SHP77 treated with DMSO at 0.1 percent for 48 hours (cell line): ENCODE results near the gene HPS1.
"Not testable (repeated sequence)": the region's sequence is repeated elsewhere in the genome, so short reads cannot be mapped to it uniquely, and the experiment has no call there.

Experiments
- DNase-seq: peaks from one replicate; lab custom pipeline; 2025; lab: John Stamatoyannopoulos, UW

Gene HPS1

DNA sequence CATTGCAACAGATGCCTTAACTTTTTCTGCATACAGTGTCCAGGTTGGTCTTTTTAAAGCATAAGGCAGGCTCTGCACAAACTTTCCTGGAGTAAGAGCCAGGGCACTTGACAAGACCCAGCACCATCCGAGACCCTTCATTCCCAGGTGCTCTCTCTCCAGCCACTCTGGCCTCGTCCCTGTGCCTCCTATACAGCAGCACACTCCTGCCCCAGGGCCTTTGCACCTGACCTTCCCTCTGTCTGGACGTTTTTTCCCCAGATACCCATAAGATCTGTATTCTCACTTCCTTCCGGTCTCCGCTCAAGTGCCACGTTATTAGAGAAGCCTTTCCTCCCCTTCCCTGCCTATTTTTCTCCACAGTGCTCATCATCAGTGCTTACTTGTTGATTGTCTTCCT lies 57.3 kb downstream of the HPS1 start:
- no peak for DNase-seq

DNA sequence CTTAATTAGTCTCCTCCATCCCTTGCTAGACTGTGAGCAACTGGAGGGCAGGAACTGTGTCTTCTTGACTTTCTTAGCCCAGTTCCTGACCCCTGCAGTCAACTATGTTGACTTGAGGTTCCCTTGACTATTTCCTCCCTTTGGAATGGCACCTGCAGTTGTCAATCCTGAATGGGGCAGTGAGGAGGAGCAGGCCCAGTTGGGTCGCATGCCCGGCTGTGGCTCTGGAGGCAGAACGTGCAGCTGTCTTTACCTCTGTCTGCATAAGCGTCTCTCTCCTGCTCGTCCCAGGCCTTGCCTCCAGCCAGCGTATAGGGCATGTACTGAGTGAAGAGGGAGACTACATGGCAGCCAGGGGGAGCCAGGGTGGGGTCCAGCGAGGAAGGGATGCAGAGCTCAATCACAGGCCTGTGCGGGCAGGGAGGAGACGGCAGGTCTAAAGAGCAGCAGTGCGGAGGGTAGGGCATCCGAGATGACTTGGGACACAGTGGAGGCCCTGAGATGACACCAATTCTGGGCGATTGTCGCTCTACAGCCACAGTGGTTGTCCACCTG lies 58.6 kb downstream of the HPS1 start:
- no peak for DNase-seq

DNA sequence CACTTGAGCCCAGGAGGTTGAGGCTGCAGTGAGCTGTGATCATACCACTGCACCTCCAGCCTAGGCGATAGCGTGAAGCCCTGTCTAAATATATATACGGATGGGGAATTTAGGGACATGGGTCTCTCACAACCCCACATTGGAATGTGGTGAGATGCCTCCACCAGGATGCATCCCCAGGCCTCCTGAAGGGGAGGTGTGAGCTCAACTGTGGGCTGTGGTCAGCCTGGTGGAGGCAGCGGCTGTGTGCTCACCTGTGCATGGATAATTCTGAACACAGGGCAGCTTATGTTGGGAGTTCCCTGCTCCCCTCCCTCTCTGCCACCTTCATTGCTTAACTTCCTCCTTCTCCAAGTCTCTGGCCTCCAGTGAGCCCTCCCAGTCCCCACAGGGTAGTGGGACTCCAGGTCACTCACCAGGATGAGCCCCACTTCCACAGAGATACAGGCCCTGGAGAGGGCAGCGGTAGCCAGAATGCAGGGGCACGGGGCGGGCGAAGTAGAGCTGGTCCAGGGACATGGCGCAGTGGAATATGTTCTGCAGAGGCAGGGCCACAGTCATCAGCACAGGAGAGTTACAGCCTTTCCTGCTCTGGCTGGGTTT lies 62.1 kb downstream of the HPS1 start:
- DNase-seq: no peak

DNA sequence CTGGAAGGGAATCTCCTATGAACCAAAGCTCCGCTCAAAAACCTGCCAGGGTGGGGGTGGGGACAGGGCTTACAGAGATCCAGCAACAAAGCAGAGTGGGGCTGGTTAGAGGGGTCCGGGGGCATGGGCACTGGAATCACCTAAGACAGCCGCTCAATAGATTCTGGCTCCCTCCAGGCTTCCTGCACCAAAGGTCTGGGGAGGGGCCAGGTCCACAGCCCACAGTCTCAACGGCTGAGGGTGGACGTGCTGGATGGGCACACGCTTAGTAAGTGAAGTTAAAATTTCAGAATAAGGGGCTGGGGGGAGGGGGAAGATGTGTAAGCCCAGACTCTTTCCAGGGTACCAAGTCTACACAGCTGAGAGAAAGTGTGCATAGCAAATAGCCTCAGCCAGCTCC lies 62.9 kb downstream of the HPS1 start:
- DNase-seq: no peak

DNA sequence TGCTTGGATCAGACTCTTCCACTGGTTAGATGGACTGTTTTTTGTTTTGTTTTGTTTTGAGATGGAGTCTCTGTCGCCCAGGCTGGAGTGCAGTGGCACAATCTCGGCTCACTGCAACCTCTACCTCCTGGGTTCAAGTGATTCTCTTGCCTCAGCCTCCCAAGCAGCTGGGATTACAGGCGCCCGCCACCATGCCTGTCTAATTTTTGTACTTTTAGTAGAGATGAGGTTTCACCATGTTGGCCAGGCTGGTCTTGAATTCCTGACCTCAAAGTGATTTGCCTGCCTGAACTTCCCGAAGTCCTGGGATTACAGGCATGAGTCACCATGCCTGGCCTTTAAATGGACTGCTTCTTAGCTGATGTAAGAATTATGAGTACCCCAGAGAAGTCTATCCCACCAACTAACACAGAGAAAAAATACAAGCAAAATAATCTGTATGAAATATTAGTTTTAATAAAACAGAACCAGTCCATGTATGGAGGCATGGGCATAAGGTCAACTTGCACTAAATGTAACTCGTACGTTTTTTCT lies 63.5 kb downstream of the HPS1 start:
- DNase-seq: not testable (repeated sequence)

DNA sequence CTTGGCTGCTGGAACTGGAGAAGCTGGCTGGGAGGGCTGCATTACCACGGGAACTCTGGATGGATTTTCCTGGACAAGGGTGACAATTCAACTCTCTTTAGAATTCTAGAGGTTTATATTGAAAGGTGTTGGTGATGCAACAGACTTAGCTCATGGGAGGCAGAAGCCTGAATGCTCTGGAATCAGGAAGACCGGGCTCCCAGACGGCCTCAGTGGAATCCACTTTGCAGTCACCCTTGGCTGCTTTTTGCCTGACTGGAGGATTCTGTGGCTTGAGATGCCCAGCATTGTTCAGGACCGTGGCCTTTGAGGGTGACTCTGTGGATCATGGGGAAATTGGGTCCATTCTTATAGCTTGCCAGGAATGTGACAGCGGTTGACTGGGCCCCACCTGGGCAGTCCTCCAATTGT lies 64.0 kb downstream of the HPS1 start:
- DNase-seq: no peak

DNA sequence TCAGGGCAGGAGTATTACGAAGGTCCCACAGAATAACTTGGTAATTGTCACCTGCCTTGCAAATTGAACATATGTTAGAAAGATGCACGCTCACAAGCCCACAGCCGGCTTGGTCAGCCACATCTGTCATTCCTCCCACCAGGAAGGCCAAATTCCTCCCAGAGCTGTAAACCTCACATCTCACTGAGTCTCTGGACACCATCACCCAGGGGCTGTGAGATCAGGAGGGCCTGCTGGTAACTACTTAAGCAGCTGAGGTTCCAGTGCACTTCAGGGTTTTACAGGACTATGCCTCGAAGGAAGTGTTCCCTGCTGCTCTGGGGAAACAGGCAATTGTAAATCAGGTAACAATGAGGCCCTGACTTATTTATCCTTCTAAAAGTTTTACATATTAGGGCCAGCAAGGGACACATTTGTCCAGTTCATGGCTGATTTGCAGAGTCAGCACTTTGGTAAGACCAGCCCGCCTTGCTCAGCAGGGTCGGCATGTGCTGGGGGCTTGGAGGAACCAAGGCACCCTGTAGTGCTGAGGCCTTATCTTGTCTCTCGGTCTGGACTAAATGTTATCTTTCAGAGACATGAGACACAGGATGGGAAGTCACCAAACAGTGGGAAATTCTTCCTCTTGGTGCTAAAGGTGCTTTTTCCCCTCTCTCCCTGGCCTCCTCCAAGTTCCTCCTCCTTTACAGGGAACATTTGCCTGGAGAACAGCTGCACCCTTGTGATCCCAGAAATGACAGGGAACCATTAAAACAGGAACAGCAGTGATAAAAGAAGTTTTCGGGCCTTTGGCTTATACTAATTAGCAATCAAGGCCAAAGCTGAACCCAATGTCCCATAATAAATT lies 66.0 kb downstream of the HPS1 start:
- no peak for DNase-seq

DNA sequence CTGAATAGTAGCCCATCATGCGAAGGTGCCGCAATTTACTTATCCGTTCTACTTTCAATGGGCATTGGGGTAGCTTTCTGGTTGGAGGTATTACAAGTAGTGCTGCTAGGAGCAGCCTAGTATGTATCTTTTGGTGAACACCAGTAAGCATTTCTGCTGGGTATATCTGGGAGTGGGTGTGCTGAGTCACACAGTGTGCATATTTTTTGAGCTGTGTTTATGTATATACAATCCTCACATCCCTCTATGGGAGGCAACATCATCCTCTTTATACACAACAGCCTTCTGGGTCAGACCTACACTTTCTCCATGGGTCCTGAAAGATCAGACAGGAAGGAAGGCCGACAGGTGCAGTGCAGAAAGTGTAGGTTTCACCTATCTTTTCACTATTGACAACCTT lies 68.0 kb downstream of the HPS1 start:
- no peak for DNase-seq

DNA sequence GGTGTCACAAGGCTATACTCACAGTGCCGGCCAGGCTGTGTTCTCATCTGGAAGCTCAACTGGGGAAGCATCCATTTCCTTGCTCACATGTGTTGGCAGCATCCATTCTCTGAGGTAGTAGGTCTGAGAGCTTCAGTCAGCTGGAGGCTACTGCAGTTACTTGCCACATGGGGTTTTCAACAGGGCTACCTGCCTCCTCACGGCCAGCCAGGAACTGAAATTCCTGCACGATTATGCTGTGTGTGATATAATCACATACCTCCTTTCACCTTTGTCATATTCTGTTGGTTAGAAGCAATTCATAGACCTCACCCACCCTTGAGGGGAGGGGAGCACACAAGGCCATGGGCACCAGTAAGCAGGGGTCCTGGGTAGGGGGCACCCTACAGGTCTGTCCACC lies 69.2 kb downstream of the HPS1 start:
- DNase-seq: no peak

DNA sequence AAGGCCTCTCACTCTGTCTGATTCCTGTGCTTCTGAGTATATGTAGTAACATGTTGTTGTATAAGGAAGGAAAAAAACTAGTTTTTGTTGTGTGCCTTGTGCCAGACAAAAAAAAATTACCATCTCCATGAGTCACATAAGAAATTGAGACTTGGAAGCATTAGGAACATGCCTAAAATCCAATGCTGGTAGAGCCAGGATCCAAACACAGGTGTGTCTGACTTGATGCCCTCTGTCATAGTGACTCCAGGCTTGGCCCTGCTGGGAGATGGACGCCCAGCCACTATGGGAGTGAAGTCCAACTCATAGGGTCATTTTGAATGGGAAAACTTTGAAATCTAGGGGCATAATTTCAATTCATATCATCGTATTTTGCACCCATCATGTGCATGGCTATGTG lies 69.7 kb downstream of the HPS1 start:
- no peak for DNase-seq

DNA sequence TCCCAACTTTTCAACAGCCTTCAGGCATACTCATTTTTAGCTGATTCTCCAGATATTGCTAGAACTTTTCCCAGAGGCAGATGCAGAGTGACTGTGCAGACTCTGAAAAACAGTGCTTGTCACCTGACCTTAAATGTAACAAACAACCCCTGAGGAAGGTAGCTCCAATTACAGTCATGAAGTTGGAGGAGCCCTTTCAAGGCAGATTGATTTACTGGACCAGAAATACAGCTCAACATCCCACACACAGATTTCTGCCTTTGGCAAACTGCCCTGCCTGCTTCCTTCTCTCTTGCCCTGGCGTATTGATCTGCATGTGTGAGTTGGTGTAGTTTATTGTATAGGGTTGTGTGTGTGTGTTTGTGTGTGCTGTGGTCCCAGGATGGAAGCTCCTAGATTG lies 70.2 kb downstream of the HPS1 start:
- DNase-seq: no peak

DNA sequence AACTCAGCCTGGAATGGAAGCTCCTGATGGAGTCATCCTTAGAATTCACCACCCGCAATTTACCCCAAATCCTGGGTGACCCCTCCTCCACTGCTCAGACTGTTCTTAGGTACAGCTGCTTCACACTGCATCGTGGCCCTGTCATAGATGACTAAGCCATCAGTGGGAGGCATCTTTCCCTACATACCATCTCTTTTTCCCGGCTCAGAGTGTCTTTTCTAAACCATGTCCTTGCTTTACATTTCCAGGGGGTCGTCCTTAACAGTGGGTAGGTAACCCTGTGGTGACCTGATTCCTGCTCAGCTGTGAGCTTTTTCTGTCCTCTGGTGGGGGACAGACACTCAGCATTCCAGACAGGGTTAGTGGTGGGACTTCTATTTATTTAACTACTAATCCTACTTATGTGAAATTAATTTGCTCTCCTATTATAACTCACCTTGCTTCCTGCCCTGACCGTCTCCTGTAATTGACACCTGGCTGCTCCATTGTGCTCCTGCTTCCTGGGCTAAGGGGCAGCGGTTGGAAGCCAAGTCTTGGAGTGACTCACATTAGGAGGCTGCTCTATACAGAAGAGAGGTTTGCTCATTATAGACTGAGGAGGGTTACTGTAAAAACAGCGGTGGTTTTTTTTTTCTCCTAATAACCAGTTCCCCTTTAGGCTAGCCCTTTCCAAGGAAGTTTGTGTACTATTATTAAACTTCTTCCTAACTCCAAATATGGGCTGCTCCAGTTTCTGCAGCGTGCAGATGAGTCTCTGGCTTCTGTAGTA lies 72.3 kb downstream of the HPS1 start:
- DNase-seq: no peak

DNA sequence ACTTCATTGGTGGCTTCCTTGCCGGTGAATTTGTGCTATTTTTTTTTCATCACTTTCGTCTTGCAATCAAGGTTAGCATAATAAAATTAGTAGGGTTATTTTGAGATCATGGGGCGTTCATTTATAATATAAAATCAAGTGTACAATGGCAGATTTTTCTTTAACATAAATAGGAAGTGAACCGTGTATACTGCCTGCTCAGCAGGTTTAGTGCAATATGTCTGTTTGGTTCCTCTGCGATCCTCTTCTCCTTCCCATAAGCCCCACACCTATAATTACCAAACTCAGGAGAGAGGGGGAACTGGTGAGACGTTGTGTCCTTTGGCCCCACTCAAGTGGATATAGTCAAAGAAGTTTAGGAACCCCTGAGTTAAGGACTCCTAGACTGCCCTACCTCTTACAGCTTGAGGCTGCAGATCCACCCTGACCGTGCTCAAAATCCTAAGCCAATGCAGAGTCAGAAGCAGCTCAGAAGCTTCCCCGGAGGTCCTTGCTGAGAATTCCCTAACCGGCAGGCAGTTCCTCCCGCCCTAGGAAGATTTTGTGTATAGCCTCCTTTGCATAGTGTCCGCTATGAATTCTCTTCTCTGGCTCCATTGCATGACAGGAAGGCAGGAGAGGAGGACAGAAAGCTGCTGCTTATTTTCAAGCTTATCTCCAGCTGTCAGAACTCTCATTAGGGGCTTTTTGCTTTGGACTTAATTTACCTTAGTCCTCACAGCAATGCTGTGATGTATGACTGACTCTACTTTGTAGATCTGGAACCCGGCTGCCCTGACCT lies 73.3 kb downstream of the HPS1 start:
- DNase-seq: no peak

DNA sequence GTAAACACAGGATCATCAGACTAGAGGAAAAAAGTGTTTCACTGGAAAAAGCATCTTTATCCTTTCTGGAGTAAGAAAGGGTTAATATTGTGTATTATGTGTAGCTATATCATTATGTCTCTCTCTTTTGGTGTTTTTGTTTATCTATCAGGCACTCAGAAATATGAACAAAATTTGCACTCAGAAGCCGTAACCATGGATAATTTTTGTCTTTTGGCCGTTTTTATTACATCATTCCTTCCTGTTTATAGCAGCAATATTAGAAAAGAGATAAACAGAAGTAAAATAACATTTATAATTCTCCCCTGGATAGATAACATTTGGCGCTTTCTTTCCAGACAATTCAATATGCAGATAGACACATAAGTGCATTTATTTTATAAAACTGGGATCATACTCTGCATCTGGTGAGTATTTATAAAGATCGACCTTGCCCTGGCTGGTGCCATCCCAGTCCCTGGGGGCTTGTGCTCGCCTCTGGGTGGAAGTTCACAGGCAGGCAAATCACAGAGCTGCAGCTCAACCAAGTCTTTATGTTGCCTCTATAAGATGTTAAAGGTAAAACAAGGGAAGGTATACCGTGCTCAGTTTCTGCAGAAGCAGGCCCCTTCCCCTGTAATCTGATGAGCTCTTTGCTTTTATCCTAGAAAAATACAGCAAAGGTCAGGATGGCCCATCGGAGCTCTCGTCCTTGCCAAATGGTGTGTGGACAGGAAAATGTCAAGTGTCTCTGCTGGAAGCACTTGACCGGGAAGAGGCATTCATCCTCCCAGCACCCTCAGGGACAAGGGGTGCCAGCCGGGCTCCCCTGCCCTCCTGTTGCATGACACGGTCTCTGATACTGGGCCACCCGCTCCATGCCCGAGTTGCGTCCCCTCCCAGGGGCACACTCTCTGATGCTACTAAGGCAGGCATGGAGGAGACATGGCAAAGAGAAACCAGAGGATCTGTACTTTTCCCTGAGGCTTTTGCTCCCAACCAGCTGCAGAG lies 75.6 kb downstream of the HPS1 start:
- peak; percentile 52 for DNase-seq

DNA sequence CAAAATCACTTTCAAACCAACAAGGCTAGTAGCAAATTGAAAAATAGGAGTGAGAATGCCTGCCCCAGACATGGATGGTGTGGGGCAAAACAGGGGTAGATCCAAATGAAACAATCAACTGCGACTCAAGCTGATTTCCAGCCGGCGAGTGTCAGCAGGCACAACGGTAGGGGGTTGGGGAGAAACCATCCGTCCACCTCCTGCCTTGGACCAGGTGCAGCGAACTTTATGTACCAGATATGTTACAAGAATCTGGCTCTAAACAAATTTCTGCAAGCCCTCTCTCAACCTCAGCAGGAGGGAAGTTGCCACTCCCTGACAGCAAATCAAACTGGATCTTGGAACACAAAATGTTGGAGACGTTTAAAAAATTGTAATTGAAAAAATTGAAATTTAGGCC lies 76.9 kb downstream of the HPS1 start:
- no peak for DNase-seq

DNA sequence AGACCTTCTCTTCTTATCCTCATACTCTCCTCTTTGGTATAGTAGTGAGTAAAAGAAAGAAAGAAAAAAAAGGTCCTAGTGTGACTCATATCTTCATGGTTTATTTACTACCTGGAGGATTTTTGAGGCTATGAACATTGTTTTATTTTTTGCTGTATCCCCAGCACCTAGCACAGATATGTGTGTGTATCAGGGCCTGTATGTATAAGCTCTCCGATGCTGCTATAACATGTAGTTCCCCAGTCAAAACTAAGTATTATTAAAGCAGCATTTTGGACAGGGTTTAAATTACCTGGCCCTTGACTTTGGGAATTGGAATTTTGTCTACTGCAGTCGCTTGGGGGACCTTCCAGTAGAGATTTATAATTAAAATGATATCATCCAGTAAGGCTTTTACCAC lies 78.1 kb downstream of the HPS1 start:
- no peak for DNase-seq

DNA sequence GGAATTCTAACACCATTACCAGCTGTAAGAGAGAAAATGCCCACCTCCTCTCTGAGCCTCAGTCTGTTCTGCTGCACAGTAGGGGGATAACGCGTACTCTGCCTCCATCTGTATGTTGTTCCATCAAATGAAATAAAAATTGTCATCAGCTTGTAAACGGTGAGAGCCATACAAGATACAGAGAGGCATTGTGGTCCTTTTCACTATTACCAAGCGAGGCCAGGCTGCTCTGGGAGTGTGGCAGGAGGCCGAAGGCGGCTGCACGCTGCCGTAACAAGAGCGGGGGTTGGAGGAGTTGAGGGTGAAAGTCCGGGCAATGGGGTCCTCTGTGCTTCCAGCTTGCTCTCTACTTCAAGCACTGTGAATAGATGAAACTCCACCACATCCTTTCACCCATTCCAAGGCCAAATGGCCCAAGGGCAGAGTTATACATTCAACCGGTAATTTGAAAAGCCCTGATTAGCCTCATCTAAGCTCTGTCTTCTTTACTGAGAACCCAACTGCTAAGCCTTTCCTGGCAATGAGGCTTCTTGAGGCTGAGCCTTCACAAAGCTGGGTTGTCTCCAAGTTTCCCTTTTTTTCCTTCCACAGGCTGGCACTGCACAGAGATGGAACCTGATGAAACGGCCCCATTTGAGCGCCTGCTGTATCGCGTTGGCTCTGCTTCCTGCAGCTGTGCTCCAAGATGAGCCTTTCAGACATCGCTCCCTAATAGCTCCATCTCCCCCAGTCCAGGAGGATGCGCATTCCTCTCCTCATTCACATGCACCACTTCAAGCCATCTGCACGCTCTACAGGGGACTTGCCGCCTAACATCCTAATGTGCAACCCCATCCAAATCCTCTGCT lies 78.9 kb downstream of the HPS1 start:
- no peak for DNase-seq
